Measurements from ENCODE around the gene RABGAP1L.

DNA sequence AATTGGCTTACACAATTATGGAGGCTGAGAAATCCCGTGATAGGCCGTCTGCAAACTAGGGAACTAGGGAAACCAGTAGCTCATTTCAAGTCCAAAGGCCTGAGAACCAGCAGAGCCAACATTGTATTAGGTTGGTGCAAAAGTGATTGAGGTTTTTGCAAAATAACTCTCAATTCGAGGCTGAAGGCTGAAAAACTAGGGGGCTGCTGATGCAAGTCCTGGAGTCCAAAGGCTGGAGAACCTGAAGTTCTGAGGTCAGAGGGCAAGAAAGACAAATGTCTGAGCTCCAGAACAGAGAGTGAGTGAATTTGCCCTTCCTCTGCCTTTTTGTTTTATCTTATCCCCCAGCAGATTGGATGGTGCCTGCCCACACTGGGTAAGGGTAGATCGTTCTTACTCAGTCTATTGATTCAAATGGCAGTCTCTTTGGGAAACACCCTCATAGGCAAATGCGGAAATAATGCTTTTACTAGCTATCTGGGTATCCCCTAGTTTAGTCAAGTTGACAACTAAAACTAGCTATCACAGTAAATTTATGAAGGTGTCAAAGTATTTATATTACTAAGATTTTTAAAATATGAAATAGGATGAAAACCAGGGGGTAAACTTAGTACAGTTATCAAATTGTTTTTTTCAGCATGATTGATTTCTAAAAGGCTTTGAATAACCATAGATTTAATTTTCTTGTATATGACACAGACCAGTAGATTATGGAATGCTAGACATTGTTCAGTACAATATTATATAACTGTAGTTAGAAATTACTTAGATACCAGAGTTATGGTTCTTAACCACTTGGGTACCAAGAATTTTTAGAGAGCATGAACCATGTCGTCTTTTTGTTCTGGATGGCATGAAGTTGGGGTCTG lies 15.4 kb downstream of the RABGAP1L start:
- TF ChIP-seq, protein P1, sequence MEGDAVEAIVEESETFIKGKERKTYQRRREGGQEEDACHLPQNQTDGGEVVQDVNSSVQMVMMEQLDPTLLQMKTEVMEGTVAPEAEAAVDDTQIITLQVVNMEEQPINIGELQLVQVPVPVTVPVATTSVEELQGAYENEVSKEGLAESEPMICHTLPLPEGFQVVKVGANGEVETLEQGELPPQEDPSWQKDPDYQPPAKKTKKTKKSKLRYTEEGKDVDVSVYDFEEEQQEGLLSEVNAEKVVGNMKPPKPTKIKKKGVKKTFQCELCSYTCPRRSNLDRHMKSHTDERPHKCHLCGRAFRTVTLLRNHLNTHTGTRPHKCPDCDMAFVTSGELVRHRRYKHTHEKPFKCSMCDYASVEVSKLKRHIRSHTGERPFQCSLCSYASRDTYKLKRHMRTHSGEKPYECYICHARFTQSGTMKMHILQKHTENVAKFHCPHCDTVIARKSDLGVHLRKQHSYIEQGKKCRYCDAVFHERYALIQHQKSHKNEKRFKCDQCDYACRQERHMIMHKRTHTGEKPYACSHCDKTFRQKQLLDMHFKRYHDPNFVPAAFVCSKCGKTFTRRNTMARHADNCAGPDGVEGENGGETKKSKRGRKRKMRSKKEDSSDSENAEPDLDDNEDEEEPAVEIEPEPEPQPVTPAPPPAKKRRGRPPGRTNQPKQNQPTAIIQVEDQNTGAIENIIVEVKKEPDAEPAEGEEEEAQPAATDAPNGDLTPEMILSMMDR (conservative IDR thresholded peaks at IDR 0.05) = no peak
- TF ChIP-seq ZFX (IDR thresholded peaks at IDR 0.05) = no peak

All from C4-2B (cell line).